HG03439 (cell line): Measurements from ENCODE around the gene MAP3K8.

Experiments used
- ATAC-seq: cut with Tn5 transposase; IDR thresholded peaks from one replicate; pipeline ENCODE4 v1.9.1; 2021; ENCODE audit warnings: mild to moderate bottlenecking, moderate library complexity; ENCODE audit not compliant: unreplicated experiment

The MAP3K8 gene

DNA sequence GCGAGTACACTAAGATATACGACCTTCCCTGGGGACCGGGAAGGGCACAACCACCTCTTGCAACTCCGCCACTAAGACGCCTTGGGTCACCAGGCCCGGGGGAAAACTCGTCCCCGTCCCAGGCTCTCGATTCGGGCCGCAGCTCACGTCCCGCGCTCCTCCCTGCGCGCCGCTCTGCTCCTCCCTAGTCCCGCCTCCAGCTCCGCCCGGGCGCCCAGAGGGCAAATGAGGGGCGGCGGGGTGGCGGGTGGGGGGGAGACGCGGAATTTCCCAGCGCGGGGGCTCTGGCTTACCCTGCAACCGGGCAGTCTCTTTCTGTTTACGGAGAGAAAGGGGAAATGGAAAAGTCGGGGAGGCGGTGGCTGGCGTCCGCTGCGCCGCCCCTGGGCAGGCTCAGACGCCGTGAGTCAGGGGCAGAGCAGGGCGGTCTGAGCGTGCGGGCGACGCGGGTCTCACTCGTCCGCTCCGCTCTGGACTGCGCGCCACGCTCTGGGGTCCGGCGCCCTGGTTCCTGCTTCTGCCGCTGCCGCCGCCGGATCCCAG lies at the start of gene MAP3K8:
Gene MAP3K8 (plus strand): TSS at position 455 of the 543 bp plus-strand sequence. CDS start 4,755 bp downstream, outside the sequence.
- peak; percentile 60 for ATAC-seq

DNA sequence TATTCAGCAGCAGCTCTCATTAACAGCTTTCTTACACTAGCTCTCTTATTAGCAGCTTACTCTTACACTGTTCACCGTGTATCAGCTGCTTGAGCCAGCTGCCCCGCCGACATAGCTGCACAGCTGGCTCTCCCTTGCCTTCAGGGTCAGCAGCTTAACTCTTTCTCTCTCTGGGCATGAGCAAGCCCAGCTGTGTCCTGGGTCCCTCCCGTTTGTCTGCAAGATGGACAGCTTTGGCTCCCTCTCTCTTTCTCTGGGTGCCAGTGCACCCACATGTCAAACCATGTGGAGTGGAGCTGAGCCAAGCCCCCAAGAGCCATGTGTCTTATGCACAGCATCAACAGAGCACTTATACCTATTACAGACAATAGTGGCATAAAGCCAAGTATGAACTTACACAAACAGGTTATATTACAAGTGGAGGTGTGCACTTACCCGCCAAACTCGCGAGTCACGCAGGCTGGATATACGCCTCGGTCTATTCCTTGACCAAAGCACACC lies 49.2 kb upstream of the MAP3K8 start:
- no peak for ATAC-seq

DNA sequence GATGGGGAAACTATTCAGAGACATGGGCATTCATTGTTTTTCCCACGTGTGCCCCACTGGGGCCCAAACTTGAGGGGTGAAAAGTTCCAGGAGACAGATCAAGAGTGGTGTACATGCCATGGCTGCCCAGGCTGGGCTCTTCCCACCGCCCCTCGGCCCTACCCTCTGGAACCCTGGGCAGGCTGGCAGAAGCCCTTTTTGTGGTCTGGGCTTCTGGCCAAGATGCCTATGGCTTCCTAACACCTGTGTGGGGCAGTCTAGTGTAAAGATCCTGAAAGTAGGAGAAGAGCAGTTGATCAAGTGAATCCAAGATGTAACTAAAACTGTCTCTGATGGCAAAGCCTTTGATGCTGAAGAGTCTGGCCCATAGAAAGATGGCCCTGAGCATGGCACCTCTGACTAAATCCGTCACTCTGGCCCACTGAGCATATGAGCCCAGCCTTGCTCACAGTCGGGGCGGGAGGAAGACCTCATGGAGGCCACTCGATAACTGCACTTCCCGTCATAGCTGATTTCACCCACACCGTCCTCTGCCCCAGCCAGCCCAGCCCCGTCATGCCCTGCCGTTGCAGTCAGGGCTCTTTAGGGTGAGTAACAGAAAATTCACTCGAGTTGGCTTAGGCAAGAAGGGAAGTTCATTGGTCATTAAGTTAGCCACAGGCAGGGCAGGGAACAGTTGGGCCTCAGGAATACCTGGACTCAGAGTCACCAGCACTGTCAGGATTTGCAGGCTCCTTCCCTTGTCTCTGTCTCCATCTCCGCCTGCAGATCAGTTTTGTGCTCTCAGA lies 47.0 kb upstream of the MAP3K8 start:
- ATAC-seq: no peak

DNA sequence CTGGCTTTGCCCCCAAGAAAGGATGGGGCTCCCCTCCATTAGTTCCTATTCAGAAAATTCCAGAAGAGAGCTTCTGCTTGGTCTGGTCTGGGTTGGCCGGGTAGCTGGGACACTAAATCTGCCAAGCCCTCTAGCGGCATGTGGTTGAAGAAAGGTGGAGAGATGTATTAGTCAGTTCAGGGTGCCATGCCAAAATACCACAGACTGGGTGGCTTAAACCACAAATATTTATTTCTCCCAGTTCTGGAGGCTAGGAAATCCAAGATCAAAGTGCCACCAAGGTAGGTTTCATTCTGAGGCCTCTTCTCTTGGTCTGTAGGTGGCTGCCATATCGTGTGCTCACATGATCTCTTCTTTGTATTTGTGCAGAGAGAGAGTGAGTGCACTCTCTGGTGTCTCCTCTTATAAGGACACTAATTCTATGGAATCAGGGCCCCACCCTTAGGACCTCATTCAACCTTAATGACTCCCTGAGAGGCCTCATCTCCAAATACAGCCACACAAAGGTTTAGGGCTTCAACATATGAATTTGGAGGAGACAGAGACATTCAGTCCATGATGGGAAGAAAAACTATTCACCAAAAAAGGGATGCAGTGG lies 46.2 kb upstream of the MAP3K8 start:
- ATAC-seq: no peak

DNA sequence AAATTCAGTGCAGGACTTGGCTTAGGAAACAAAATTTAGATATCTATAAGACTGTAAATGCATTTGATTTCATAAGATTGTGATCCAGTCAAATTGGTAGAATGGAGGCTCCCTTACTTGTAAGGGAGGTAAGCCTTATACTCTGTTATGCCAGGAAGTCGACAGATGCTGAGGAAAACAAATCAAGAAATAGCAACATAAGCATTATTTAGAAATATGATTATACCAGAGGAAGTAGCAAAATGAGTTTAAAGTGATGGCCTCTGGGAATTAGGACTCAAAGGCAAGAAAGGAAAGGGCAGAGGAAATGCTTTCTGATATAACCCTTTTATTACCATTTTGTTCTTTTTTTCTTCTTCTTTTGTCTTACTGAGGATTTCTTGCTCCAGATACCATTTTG lies 44.4 kb upstream of the MAP3K8 start:
- ATAC-seq: no peak

DNA sequence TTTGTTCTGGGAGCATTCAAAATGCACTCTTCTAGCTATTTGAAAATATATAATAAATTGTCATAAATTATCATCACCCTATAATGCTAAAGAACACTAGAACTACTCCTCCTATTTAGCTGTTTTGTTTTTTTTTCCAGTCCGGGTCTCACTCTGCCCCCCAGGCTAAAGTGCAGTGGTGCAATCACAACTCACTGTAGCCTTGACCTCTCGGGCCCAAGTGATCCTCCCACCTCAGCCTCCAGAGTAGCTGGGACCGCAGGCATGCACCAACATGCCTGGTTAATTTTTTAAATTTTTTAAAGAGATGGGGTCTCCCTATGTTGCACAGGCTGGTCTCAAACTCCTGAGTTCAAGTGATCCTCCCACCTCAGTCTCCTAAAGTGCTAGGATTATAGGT lies 43.8 kb upstream of the MAP3K8 start:
- no peak for ATAC-seq

DNA sequence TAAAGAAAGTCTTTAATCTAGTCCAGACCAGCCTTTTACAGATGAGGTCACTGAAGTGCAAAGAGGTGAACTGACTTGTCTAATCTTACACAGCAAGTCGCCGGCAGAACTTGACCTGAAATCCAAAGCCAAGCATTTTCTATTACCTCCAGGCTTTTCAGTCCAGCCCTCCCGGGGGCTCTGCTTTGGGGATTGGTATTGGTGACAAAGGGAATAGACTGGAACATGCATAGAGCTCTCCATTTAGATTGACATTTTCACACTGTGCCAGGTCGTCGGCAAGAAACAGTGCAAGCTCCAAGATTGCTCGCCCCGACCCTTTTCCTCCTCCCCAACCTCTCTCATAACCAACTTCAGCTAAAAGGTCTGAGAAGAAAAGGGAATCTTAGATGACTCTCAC lies 42.7 kb upstream of the MAP3K8 start:
- ATAC-seq: no peak

DNA sequence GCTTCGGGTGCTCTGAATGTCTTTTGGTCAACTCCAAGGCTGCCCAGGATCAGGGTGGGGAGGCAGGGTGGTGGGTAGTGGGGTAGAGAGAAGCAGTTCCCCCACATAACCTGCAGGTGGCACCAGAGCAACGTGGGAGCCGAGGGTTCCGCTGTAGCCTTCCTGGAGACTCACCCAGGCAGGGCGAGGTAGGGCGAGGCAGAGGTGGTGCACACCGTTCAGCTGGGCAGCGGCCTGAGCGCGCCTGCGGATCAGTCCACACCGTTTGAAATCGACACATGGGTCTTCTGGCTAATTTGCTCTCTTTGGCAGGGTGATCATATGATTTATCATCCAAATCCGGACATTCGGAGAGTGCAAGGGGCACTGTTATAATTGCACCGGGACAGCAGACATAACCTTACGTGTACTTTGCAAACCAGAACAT lies 41.4 kb upstream of the MAP3K8 start:
- peak; percentile 87 for ATAC-seq

DNA sequence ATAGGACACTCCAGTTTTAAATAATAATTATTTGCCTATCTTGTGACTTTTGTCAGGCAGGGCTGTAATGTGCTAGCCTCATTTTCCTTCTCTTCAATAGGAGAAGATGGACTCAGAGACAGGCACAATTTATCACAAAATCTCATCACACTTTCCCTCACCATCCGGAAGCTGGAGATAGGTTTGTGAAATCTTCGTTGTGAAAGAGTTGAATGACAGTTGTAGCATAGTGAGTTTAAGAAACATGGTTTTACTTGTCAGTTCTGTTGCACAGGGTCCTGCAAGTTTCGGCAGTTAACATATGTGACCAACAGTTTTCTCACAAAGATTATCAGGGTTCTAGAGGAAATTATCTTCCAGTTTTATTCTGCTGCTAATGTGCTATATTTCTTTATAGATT lies 37.7 kb upstream of the MAP3K8 start:
- no peak for ATAC-seq

DNA sequence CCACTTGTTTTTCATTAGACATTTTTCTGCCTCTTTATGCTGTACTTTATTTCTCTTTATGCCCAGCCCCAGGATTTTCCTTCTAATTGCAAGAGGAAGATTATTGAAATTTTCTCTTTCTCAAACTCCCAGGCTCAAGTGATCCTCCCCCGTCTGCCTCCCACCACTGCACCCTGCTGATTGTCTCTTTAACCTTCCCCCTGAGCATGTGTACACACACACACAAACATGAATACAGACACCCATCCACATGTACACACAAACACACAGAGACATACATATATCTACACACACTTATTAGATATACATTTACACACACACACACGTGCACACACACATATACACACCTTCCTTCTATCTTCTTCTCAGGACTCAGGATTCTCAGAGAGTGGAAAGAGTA lies 37.3 kb upstream of the MAP3K8 start:
- ATAC-seq: no peak

DNA sequence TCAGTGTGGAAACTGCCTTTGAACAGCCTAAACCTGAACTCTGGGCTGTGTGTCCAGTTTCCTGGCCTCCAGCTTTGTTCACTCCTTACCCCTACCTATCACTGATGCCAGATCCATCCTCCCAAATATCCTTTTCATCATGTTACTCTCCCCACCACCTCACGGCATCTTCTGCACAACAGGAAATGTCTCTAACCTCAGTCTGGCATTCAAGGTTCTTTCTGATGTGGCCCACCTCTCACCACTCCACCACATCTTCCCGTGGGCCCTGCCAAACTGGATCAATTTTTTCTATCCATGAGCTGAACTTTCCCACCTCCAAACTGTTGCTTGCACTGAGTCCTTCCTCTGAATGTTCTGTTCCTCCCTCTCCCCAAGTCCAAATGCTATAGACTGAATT lies 35.8 kb upstream of the MAP3K8 start:
- no peak for ATAC-seq

DNA sequence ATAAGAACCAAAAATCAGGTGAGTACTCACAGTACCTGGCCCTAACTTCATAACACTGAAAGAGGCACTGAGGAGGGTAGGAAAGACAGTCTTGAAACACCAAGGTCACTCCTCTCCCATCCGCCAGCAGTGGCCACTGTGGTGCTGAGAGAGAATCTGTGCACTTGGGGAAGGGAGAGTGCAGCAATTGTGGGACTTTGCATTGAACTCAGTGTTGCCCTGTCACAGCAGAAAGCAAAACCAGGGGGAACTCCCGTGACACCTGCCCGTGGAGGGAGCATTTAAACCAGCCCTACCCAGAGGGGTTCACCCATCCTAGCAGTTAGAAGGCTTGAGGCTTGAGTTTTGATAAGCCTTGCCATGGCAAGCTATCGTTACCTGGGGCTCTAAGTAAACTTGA lies 35.2 kb upstream of the MAP3K8 start:
- ATAC-seq: no peak

DNA sequence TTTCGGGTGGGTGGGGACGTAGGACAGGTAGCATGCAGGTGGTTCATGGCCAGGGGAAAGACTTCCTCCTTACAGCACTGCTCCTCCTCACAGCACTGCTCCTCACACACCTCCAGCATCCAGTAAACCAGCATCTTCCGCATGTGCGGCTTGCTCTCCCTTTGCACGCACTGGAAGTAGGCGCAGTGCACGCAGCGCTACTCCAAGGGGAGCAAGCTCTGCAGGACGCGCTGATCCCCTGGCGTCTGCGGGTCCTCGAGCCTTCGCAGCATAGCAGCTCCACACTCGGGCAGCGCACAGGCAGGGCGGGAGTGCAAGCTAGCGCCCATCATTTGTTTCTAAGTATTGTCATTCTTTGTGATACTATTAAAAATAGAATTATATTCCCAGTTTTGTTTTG lies 30.5 kb upstream of the MAP3K8 start:
- ATAC-seq: no peak

DNA sequence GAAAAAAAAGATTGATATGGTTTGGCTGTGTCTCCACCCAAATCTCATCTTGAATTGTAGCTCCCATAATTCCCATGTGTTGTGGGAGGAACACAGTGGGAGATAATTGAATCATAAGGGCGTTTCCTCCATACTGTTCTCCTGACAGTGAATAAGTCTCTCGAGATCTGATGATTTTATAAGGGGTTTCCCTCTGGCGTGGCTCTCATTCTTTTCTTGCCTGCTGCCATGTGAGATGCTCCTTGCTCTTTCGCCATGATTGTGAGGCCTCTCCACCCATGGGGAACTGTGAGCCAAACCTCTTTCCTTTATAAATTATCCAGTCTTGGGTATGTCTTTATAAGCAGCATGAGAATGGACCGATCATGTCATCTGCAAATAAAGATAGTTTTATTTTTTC lies 29.4 kb upstream of the MAP3K8 start:
- no peak for ATAC-seq

DNA sequence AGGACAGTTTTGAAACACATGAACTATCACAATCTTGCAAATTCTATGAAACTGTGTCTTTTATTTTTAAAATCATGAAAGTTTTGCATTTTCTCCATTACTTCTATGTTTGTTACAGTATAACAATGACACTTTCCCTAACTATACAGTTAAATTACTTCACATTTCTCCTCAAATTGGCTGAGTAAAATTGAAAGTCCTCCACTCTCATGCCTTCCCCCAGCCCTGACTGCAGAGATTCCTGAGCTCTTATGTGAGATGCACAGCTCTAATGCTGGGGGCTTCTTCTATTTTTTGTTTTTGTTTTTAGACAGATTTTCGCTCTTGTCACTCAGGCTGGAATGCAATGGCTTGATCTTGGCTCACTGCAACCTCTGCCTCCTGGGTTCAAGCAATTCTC lies 22.7 kb upstream of the MAP3K8 start:
- ATAC-seq: no peak

DNA sequence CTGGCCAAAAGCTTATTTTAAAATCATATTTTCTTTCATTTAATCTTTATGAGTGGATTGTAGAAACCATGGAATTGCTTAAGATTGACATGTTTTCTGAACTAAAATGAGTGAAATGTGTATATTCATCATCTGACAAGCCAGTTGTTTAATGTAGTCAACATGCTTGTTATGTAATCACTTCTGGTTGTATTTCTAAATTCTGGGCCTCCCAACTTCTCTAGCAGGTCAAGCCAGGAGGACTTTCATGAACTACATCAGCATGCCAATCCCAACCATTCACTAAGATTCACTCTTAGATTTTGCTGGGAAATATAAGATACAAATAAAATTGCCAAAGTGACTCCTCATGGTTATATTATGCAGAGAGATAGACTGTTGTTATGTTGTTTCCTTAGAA lies 21.1 kb upstream of the MAP3K8 start:
- ATAC-seq: no peak

DNA sequence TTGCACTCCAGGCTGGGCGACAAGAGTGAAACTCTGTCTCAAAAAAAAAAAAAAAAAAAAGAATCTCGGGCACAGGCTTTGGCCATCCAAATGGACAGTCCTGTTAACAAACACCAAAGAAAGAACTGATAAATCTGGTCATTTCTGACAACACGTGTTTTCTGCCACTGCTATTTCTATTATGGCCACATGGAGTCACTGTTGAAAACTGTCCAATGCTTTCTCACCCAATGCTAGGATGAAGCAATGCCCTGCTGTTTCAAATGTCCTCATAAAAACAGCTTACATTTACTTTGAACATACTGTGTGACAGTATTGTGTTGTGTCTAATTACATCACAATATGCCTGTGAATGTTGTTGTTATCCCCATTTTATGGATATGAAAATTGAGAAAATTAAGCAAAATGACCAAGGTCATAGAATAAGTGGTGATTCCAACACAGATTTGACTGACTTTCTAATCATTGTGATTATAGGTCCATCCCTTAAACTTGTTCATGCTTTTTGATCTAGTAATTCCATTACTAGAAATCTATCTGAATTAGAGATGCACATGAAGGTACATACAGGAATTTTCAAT lies 19.9 kb upstream of the MAP3K8 start:
- ATAC-seq: peak; percentile 47

DNA sequence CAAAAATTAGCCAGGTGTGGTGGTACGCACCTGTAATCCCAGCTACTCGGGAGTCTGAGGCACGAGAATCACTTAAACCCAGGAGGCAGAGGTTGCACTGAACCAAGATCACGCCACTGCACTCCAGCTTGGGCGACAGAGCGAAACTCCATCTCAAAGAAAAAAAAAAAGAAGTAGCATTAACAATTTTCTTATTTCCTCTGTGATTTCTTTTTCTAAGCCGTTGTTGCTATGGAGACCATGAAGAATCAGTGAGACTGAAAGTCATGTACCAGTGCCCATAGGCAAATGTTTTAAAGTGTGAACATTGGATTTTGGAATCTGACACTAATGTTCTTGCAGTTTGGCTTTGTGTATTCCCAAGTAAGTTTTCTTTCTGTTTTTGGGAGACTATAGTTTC lies 18.4 kb upstream of the MAP3K8 start:
- ATAC-seq: no peak

DNA sequence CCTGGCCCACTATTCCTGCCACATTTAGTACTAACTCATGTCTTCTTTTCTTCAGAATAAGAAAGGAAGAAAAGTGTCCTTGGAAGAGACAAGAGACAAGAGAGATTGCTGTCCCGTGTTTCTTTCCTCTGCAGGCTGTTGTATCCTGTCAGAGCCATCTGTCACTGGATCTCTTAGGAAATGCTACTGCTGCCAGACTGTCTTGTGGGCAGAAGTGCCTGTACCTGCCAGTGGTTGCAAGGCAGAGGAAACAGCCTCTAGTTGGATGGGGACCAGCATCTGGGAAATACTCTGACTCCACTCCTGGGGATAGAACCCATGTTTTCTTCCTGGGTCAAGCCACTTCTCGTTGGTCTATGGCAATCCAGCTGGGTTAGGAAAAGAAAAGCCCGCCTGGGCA lies 16.7 kb upstream of the MAP3K8 start:
- ATAC-seq: no peak

DNA sequence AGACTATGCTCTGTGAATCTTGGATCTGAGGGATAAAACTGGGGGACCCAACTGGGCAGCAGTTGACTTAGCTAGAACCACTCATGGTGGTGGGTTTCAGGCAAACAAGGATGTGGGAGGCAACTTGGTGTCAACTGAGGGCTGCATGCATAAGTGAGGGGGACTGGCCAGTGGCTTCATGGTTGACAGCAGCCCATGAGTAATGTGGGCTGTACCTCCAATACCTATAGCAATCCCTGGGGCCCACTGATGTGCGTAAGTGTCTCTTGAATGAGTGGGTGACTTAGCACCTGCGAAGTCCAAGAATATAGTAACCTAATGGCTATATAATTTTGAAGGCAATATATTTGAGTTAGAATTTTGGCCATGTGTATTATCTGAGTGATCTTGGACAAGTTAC lies 13.7 kb upstream of the MAP3K8 start:
- peak; percentile 43 for ATAC-seq

DNA sequence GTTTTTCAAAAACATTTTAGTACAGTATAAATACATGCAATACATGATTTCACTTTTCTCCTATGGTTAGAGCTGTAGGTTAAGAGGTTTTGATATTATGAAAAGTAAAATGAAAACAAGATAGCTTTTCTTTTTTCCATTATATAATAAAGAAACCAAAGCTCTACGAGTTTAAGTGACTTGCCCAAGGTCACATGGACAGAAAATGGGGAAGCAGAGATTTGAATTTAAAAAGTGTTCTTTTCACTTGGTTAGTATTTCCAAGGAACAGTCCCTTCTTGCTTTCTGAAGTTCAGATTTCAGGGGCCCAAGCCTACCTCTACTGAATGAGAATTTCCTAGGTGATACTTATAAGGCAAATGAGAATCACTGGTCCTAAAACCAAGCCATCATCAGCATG lies 13.2 kb upstream of the MAP3K8 start:
- no peak for ATAC-seq

DNA sequence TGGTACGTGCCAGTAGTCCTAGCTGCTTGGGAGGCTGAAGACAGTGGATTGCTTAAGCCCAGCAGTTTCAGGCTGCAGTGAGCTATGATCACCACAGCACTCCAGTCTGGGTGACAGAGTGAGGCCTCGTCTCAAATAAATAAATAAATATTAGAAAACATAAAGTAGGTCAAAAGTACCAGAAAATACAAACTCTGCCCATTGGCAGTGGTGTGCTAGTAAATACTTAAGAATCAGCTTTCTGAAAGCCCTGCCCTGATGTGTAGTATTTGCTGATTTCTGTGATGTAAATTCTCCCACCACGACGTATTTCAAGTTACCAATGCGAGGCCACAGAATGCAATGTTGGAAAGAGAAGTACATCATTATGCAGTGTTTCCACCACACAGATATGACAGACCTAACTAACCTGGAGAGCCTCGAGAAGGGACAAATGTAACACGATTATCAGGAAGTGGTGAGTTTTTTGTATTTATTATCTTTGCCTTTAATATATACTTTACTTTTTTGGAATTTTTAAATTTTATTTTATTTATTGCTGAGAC lies 11.8 kb upstream of the MAP3K8 start:
- ATAC-seq: no peak
